ENCODE results near the gene GCLC.
"Not testable (repeated sequence)": the region's sequence is repeated elsewhere in the genome, so short reads cannot be mapped to it uniquely, and the experiment has no call there.

Gene GCLC

DNA sequence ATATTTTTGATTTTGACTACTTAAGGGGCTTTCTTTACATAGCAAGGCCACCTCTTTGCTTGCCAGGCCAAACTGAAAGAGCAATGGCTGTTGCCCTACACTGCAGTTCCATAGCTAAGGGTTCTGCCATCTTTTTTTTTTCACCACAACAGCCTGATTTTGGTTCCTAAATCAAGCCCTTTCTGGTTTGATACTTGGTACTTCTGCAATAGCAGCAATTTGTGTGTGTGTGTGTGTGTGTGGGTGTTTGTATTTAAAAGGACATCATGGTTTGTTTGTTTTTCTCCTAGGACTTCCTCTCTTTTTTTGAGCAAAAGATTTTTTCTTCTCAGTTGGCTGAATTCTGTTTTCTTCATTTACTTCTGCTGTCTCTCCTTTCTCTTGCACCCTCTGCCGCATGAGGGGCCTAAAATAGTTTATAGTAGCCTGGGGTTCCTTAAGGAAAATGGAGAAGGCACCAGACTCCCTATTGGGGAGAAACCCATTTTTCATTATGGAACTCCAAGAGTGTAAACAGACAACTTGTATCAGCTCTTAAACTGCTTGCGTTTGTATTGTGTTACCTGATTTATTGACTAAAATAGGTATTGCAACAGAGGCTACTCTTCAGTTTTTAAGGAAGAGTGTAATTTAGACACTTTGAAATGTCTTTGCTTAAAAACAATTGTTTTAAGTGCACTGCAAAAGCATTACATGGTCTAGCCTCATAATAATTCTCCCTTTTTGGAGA is 12.2 kb upstream of the GCLC start:
- no peak for DNase-seq

DNA sequence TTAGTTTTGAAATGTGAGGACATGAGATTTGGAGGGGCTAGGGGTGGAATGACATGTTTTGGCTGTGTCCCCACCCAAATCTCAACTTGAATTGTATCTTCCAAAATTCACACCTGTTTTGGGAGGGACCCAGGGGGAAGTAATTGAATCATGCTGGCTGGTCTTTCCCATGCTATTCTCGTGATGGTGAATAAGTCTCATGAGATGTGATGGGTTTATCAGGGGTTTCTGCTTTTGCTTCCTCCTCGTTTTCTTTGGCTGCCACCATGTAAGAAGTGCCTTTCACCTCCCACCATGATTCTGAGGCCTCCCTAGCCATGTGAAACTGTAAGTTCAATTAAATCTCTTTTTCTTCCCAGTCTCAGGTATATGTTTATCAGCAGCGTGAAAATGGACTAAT is 8.7 kb upstream of the GCLC start:
- not testable (repeated sequence) for DNase-seq

DNA sequence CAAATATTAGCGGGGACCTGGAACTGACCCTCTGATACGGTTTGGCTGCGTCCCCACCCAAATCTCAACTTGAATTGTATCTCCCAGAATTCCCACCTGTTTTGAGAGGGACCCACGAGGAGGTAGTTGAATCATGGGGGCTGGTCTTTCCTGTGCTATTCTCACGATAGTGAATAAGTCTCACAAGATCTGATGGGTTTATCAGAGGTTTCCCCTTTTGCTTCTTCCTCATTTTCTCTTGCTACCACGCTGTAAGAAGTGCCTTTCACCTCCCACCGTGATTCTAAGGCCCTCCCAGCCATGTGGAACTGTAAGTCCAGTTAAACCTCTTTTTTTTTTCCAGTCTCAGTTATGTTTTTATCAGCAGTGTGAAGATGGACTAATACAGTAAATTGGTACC is 6.8 kb upstream of the GCLC start:
- DNase-seq, result not testable (repeated sequence)

DNA sequence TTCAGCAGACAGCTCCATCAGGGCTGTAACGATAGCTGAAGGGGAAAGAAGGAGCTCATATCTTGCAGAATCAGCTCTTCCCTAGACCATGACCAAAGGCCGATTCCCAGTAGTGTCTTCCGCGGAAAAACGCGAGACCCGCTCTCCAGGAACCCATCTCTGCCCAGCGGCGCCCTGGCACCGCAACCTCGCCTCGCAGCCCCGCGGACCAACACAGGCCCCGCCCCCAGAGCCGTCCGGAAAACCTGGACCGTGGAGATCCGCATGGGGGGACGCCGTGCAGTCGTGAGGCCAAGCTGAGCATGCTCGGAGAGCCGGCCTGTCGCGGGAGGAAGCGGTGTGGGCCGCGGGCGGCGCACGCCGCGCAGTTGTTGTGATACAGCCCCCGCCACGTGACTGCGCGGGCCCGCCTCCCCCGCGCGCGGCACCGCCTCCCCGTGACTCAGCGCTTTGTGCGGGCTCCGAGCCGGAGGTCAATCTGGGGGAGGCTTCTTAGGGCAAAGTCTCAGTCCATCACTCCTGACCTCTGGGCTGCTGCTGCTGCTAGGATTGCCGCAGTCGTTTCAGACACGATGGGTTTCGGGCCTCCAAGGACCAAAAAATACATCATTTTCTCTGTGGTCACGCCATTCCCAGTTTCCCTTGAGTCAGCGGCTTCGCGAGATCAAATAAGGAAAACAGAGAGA is 3.1 kb upstream of the GCLC start:
- peak; percentile 93 for DNase-seq

DNA sequence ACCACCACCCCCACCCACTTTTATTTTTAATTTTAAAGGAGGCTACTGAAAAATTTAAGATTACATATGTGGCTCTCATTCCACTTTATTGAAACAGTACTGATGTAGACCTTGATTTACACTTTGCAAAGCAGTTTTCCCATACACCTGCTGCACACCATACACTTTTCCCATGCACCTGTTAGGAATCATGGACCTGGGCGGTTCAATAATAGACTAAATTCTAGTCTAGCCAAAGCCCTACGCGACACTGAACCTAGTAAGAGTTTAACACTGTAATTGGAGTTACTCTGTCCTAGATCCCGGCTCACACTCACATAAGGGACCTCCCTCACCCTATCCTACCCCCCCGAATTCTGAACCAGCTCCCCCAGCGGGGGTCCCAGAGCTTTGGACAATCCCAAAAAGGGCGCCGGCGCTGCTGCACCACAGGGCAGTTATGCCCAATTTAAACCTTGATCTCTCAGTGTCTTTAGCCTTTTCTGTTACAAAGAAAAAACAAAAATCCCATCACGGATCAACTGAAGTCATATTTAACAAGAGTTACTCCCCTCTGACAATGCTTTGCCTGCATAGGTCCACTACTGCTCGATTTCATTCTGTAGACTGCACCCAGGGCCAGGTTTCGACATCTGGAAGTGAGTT is 2.4 kb upstream of the GCLC start:
- DNase-seq, result peak; percentile 90

DNA sequence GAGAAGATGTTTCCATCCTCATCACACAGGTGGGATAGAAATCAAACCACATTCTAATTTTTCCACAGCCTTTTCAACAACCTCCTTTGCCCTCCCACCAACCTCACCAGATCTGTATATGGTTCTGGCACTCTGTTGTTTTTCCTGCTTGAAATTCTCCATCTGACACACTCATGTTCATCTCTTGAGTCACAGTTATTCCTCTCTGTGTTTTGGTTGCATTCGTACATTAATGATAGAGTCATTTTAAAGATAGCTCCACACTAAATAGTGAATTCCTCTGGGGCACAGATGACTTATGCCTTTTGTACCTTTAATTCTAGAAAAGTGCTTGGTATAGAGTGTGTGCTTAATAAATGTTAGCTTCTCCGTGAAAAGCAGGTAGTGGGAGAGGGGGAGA is 1.4 kb upstream of the GCLC start:
- DNase-seq, result no peak

DNA sequence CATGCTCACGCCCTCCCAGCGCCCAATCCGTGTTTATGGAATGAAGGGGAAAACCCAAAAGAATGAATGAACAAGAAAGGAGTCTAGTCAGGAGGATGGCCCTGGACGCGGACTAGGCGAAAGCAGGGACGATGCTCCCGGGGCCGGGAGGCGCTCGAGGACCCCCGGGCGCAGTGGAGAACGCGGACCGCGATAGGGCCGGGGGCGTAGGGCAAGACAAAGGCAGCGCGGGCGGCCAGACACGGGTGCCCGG is 758 bp downstream of the GCLC start:
- no peak for DNase-seq

DNA sequence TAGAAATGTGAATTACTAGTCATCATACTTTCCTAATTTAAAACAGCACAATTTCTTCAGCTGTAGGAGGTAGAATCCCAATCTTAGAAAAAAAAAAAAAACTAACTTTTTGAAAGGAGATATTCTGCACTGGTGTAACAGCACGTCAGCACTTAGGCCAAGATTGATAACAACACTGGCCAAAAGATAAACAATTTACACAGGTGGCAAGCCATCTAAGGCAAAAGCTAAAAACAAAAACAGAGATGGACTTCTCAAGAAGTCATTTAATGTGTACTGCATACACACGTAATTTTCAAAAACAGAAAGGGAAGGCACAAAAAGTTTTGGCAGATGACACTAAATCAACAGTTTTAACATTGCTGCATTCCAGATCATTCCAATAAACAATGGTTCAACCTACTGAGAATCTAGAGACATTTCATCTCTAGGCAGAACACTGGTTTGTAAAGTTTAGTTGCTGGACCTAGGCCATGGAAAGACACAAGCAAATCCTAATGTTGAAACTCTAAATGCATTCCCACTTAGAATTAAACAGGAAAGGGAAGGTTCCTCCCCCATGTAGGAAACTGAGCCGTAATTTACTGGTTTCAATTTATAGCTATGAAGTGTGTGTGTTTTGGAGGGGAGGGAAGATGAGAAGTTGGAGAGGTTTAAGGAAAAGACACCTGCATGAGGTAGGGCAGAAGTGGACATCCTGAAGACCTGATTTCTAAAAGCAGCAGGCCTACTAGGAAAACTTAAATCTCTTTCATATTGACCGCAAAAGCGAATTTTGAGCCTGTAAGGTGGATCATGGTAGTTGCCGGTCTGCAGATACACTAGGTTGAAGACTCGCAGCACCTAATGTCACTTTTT is 1.3 kb downstream of the GCLC start:
- peak; percentile 76 for DNase-seq

DNA sequence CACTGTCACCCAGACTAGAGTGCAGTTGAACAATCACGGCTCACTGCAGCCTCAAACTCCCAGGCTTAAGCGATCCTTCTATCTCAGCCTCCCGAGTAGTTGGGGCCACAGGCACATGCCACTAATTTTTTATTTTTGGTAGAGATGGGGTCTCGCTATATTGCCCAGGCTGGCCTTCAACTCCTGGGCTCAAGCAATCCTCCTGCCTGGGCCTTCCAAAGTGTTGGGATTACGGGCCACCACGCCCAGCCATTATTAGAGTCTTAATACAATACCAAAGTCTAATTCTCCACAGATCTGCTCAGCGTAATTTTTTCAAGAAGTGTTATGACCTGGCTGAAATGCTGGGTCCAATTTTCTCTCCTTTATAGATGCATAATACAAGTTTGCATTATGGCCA is 3.0 kb downstream of the GCLC start:
- no peak for DNase-seq

DNA sequence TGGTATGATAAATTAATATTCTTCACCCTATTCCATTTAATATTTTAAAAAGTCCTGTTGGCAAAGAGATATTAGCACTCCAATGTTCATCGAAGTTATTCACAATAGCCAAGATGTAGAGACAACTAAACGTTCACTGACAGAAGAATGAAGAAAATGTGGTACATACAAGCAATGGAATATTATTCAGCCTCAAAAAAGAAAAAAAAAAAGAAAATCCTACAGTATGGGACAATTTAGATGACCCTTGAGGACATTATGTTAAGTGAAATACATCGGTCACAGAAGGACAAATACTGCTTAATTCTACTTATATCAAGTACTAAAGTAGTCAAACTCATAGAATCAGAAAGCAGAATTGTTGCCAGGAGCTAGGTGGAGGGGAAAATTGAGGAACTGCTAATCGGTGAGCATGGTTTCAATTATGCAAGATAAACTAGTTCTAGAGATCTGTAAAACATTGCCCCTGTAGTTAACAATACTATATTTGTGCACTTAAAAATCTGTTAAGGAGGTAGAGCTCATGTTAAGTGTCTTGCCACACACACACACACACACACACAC is 4.7 kb downstream of the GCLC start:
- DNase-seq, result no peak

DNA sequence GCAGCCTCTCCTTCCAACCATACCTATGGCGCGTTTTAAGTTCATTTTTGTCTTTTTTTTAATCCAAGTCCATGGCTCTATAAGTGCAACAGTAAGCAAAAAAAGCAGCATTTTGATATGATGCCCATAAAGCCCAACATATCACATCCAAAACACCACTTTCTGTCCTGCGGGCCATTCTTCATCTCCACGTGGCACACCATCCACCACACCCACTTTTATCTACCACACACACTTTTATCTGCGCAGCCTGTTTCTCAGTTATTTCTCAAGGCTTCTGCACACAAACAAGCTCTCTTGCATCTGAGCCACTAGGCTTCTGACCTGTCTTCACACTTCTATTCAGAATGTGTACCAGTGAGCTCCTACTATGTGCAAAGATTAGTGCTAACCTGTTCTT is 5.3 kb downstream of the GCLC start:
- DNase-seq, result no peak

DNA sequence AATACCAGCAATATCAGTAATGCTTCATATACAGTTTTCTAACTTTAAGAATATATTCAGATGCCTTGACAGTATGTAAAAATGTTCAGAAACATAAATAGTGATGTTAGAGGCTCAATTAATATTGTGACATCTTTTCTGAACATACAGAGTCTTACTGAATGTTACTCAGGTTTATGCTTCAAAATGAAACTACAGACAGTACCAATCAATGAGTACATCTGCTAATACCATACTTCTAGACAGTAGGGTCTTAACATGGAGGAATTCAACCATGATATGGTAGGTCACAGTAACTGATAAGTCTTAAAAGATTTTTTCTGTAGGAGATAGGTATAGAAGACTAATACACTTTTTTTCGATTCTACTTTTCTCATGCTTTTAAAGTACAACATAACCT is 8.3 kb downstream of the GCLC start:
- DNase-seq, result no peak

DNA sequence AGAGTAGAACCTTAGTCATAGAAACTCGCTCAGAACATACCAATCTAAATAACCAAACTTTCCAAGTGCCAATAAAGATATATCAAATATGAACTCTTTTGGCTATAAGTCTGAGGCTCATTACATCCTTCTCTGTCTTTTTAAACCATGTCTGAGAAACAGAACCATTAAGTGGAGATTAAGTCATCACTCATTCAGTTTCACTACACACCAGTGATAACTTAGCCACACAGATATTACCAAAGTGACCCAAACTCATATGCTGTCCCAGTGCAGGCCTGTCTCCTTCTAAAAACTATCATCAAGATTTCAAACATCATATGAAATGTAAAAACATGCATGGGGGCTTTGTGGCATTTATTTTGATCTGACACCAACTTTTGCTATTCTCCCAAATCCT is 12.0 kb downstream of the GCLC start:
- DNase-seq, result no peak

DNA sequence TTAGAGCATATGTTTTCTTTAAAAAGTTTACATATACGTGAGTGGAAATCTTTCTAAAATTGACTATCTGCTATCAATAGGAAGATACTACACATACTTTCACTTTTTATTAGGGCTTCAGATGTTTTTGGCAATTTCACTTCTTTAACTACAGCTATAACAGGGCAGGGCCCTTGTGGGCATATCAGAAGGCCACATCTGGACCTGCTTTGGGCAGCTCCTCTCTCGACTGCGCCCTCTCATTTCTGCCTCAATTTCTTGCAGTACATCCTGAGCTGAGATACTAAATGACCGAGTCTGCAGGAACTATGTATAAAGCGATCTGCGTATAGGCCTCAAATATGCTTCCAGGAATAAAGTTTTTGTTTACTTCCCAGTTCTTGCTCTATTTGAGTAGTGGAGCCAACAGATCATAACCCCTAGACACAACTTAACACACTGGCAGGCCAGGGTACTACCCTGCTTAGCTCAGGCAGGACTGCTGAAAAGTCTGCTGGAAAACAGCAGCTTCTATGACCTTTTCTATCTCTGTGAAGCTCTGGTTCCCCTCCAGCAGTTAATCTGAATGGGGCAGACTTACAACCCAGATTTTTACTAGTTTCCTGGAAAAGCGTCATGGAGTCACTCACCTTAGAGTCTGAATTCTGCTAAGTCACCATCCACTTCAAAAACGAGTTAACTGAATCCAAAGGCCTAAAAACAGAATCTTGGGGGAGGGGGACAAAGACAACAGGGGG is 12.7 kb downstream of the GCLC start:
- no peak for DNase-seq

DNA sequence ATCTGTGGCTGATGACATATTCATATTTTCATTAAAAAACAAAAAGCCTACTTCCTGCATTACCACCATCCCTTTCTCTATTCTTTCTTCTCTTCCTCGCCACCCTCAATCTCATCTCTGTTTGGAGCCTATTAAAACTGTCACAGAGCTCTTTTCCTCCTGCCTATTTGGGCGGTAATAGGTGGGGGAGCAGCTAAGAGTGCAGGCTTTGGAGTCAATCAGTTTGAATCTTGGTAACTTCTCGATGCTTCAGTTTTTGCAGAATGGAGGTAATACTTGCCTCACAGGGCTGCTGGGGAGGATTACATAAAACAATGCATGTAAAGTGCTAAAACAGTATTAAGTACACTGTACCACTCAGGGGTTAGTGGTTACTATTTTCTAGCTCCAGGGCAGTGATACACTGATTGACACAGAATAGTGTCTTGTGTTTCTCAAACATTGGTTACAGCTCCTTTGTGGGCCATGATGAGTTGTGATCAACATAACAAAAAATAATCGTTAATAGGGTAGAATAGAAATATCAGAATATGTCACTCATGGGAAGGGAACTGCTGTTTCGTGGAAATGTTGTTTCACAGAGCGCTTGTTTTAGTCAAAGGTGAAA is 14.0 kb downstream of the GCLC start:
- DNase-seq, result no peak

DNA sequence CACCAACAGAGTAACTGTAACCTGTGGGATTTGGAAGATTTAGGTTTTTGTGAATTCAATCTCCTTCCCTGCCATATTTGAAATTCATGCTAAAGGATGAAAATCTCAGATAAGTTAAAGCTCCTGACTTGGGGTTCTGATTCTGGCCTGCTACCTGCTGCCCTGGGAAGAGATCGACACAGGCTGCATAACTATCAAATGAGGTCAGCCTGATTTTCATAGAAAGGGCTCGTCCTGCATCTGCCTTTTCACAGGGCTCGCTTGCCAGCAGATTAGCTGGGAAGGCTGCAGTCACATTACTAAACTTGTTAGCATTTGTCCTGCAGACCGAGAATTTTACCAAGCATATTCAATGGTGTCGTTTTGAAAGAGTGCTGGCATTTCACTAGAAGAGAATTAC is 14.6 kb downstream of the GCLC start:
- DNase-seq, result no peak

DNA sequence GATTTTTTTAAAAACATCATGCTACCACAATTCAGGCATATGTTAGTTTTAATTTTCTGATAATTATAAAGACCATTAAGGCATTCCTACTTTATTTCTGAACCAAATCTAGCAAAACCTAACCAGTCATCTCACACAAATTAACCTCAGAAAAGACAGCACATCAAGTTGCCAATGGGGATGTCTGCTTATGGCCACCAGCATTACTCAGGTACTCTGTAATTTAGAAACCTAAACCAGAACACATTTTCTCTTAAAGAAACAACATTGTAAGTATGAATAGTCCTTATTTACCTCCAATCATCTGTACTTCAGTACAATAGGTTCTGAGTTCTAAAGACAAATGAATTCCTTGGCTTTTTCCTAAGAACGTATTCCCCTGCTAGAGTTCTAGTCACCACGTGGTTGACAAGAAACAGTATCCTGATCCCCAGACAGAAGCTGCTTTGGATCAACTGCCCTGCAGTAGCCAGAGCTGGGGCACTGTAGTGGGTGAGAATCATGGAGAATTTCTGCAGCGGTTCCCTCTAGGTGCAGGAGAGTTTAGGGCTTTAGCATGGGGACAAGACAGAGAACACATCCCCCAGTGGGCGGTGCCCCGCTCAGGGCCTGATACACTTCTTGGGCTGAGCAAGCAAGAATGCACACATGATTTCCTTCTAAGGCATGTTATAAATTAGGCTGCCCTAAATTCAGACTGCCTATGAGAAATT is 15.4 kb downstream of the GCLC start:
- DNase-seq, result no peak

DNA sequence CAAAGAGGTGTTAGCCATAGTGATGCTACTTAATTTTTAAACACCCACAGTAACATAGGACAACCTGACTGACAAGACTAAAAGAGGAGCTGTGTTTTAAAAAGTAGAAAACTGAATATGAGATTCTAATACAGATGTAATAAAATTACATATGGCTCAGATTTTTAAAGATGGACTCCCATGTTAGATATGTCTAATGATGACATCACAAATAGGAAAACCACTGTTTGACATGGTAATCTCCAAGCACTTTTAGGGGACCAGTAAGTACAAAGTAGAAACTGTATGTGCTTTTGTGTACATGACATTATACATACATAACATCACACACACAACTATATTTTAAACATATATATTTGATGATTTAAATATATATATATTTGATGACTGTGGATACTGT is 16.8 kb downstream of the GCLC start:
- DNase-seq, result no peak

DNA sequence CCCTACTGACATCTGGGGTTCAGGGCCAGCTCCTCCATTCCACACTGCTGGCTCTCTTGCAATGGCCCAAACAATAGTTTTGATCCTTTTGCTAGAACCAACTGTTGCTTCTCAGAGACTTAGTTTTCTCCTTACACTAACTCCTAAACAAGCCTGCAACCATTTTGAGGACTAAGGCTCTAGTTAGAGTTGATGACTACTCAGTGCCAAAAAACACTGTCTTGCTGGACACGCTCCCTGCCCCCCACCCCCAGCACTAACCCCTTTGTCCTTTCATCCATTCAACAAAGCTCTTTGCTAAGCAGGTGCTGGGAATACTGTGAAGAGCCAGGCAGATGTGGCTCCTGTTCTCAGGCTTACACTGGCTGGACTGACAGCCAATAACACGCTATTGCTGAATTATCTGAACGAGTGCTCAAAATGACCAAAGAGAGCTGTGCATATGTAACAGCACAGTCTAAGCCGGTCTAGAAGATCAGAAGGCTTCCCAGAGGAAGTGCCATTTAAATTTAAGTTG is 17.6 kb downstream of the GCLC start:
- DNase-seq, result peak; percentile 78

DNA sequence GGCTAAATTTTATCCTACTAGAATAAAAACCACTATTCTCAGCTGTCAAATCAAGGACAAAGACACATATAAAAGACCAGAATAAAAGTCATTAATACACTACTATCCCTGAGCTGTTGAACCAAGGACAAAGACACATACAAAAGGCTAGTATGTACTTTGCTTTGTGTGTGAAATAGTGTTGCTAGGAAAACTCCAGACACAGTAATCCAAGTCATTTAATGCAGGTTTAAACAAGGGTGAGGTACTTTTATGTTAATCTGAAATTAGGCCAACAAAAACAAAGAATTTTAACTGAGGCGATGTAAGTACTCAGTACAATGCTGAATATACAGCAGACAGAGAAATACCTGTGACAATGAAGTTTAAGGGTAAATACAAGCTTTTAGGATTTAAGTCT is 18.9 kb downstream of the GCLC start:
- DNase-seq, result no peak

DNA sequence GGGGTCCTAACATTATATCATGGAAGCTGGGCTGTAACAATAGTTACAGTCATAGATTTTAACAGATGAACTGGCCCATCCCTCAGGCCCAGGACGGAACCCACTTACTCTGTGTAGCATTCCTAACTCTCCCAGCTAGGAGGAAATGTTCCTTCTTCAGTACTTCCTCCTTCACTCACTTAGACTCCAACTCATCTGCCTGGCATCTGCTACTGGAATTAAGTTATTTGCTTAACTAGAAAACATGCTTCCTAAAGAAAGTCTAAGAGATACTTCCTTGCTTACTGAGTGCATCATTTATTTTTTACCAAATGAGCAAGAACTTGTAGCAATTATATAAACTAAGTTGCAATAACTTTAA is 20.5 kb downstream of the GCLC start:
- DNase-seq, result no peak
